Measurements from ENCODE around the gene KIF14.
"Not testable (repeated sequence)": the region's sequence is repeated elsewhere in the genome, so short reads cannot be mapped to it uniquely, and the experiment has no call there.

KIF14 gene

DNA sequence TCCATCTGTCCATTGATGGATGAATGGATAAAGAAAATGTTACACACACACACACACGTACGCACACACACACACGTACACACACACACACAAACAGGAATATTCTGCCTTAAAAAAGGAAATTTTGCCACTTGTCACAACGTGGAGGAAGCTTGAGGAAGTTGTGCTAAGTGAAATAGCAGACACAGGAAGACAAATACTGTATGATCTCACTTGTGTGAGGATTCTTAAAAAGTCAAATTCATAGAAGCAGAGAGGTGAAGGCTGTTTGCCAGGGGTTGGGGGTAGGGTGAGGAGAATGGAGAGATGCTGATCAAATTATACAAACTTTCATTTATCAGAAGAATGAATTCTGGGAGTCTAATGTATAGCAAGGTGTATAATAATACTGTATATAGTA, 73.2 kb downstream of the KIF14 start:
- no peak overlapping the region for H3K4me3 ChIP-seq (ENCODE audit: low read depth, low read length)

DNA sequence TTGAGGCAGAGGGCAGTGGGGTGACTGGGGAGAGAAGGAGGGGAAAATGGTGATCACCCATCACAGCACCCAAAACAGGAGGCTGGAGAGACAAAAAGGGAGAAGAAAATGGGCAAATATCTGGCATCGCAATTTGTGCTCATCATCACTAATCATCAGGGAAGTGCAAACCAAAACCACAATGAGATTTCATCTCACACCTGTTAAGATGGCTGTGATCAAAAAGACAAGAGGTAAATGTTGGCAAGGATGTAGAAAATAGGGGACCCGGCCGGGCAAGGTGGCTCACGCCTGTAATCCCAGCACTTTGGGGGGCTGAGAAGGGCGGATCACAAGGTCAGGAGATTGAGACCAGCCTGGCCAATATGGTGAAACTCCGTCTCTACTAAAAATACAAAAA, 74.0 kb downstream of the KIF14 start:
- H3K4me3 ChIP-seq (ENCODE audit: low read depth, low read length): no peak overlapping the region

DNA sequence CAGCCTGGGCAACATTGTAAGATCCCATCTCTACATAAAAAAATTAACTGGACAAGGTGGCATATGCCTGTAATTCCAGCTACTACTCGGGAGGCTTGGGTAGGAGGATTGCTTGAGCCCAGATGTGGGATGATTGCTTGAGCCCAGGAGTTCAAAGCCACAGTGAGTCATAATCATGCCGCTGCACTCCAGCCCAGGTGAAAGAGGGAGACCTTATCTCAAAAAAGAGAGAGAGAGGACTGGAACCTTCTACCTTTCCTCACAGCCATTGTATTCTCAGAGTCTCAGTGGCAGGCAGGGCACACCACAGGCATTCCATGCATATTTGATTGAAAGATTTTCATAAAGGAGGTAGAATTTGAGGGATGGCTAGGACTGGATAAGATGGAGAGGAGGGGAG, 78.4 kb downstream of the KIF14 start:
- H3K4me3 ChIP-seq (ENCODE audit: low read depth, low read length): no peak overlapping the region

DNA sequence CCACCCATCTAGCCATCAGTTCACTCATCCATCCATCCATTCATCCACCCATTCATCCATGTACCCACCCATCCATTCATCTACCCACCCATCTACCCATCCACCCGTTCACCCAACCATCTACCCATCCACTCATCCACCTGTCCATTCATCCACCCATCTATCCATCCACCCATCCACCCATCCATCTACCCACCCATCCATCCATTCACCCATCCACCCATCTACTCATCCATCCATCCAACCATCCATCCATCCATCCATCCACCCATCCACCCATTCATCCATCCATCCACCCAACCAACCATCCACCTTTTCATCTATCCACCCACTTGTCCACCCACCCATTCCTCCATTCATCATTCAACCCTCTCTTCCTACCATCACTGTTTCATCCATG, 80.3 kb downstream of the KIF14 start:
- H3K4me3 ChIP-seq (ENCODE audit: low read depth, low read length): no peak overlapping the region

DNA sequence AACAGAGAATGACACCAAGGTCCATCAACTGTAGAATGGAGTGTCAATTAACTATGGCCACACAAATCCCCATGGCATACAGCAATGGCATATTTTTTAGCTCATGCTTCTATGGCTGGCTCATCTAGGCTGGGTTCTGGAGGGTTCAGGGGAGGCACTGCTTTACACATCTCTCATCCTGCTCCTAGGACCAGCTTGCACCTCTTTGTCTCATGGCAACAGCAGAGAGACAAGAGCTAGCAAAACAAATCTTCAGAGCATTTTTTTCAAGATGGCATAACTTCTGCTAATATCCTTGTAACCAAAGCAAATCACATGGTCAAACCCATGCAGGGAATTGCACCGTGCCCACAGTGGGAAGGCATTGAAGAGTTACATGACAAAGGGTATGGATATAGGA, 82.4 kb downstream of the KIF14 start:
- H3K4me3 ChIP-seq (ENCODE audit: low read depth, low read length): no peak overlapping the region

- no peak overlapping the region for H3K4me3 ChIP-seq (ENCODE audit: low read depth, low read length)
These were observed 84.9 kb downstream of the KIF14 start for GRCh38 chr1:200535605-200536004.

GRCh38 chr1:200530623-200531261, 89.8 kb downstream of the KIF14 start:
- no peak overlapping the region for H3K4me3 ChIP-seq (ENCODE audit: low read depth, low read length)

DNA sequence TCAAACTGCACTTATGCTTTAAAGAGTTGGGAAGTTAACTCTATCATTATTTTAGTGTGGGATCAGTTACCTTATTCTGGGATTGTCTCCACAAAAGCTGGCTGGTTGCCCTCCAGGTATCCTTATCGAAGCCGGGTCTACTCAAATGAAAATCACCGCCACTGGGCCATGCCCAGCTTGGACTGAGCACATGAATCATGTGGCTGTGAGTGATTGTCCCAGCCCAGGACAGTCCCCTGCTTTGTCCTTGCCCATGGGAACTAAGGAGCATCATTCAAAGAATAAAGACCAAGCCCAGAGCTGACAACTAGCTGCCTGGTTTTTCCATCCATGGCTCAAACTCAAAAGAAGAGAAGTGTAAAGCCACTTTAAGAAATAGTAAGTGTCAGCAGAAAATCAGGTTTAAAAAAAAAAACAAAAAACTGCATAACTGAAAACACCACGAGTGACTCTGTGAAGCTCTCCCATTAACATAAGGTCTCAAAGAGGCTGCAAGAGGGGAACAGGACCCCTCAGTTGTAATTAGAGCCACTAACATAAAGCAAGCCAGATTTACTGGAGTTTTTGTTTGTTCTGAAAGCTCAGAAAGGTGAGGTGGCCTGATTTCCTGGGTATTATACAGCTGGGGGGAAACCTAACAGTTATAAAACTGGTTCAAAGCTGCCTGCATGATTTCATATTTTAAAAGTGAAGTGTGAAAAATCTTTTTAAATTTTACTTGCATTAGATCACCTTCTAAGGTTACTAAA, 91.5 kb downstream of the KIF14 start:
- H3K4me3 ChIP-seq (ENCODE audit: low read depth, low read length): no peak overlapping the region

DNA sequence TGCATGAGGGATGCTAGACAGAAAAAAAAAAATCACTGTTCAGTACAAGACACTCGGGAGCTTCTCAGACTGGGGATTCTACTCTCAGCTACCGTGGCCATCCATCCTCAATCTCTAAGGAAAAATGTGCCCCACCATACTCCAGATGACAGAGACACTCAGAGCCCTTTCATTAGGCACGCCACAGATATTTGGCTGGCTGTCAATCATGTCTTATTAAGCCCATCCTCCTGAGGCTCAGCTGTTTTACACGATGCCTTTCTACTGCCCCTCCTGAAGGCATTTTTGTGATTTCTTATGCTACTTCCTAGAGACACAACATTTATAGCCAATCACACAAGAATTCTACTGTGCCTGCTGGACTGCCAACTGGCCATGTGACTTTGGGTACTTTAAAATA, 92.9 kb downstream of the KIF14 start:
- H3K4me3 ChIP-seq (ENCODE audit: low read depth, low read length): no peak overlapping the region

DNA sequence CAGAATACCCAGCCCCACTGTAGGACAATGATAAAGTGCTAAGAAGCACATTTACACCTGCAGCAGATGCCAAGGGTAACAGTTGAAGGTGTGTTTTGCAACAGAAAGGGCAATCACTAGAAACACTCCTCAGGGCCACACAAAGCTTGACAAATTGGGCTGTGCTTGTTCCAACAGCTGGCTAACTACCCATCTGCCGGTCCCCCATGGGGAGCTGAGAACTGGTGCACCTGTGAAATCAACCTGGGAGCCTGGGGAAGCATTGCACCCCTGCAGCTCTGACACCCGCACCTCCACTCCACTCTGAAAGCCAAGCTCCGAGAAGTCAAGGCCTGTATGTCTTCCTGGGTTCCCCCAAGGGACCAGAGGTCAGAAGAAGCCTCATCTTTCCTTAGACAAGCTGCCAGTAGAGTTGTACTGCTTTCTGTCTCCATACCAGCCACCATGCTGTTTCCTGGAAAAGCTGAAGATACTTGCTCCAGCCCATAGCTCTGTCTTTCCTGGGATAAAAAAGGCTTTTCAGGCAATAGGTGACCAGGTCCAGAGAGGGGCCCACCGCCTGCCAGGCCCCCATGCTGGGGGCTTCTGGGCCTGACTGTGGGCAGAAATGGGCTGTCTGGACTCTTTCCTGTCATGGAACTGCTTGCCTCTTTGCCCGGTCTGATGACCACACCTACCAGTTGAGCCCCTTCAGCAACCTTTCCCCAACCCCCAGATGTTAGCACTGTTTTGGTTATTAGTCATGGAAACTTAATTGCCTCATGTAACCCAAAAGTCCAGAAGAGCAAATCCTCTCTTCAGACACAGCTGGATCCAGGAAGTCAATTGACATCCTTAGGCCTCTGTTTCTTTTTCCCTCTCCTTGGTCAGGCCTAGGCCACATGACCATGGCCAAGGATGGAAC, 93.6 kb downstream of the KIF14 start:
- no peak overlapping the region for H3K4me3 ChIP-seq (ENCODE audit: low read depth, low read length)

DNA sequence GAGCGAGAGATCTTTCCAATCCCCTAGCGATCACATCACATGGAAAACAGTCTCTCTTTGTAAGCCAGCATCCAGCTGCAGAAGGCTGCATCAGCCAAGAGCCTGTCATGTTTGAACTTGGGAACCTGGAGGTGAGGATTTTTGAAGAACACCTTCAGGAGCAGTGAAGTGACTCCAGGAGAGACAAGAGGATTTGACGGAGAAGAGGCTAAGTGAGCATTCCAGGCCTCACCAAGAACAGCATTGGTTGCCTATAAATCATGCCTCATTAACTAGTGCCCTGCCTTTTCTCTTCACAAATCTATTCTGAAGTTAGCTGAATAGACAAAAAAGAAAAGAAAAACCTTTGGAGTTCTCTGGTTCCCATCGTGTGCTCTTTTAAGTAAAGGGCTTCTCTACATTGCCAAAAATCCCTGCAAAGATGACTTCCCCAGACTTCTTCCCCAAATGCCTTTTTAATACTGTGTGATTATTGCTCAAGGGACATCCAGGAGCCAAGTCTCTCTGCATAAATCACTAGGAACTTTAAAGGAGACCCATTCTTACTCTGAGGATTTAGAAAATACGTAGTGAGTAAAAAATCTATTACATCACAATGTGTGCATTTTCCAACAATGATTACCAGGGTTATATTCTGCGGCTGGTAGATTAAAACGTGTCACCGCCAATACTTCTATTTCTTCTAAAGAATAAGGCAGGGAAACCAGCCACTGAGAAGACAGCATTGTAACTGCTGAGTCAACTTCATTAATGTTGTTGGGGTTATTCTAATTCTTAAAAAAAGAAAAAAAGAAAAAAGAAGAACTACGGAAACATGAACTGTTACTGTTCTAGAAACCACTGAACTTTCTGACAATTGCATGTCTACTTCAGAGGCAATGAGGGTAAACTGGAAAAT, 95.2 kb downstream of the KIF14 start:
- no peak overlapping the region for H3K4me3 ChIP-seq (ENCODE audit: low read depth, low read length)

DNA sequence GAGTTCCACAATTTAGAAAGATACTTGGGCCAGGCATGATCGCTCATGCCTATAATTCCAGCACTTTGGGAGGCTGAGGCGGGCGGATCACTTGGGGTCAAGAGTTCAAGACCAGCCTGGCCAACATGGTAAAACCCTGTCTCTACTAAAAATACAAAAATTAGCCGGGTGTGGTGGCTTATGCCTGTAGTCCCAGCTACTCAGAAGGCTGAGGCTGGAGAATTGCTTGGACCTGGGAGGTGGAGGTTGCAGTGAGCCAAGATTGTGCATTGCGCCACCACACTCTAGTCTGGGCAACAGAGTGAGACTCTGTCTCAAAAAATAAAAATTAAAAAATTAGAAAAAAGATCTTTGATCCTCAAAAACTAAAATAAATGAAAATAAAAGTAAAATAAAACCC, 96.0 kb downstream of the KIF14 start:
- not testable (repeated sequence) for H3K4me3 ChIP-seq (ENCODE audit: low read depth, low read length)

DNA sequence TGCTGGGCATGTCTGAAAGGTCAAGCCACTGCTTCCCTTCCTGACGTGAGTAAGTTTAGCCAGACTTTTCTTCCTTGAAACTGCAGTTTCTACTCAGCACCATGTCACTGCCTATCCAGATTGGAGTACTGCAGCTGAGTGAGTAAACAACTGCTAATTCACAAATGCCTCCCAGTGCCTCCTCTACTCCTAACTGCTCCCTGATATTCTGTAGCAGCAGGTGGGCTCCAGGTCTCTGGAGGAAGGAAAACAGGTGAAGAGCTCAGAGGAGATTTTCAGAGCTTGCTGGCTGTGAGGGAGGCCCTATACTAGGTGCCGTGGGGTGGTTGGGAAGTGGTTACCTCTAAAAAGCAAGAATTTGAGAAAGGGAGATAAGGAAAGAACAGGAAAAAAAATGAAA, 96.5 kb downstream of the KIF14 start:
- H3K4me3 ChIP-seq (ENCODE audit: low read depth, low read length): no peak overlapping the region

DNA sequence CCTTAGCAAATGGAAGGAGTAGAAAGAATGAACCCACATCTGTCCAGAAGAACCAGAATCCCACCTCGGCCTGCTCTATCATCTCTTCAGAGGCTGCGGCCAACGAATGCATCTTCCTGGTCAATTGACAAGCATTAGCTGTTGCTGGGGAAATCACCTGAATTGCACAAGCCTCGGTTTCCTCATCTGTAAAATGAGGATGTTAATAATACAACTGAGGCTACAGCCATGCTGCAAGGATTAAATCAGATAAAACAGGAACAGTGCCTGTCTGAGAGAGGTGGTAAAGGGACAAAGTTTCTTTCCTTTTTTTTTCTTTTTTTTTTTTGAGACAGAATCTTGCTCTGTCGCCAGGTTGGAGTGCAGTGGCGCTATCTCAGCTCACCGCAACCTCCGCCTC, 99.8 kb downstream of the KIF14 start:
- H3K4me3 ChIP-seq (ENCODE audit: low read depth, low read length): no peak overlapping the region

DNA sequence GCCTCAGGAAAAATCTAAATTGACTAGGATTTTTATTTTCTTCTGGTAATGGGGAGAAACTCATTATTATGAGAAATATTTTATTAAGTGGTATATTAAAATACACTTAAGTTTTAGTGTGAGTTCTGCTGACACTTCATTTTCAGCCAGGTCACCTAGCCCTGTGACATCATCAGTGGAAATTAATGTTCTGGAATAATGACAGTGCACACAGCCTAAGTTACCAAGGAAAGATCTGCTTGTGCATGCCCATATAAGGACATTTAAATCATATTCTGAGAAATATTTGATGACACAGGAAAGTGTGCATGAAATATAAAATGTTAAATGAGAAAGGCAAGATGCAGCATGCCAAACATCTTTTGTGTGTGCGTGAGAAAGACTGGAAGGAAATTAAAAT, 102.0 kb downstream of the KIF14 start:
- H3K4me3 ChIP-seq (ENCODE audit: low read depth, low read length): no peak overlapping the region

GRCh38 chr1:200512191-200512590, 108.4 kb downstream of the KIF14 start:
- no peak overlapping the region for H3K4me3 ChIP-seq (ENCODE audit: low read depth, low read length)

DNA sequence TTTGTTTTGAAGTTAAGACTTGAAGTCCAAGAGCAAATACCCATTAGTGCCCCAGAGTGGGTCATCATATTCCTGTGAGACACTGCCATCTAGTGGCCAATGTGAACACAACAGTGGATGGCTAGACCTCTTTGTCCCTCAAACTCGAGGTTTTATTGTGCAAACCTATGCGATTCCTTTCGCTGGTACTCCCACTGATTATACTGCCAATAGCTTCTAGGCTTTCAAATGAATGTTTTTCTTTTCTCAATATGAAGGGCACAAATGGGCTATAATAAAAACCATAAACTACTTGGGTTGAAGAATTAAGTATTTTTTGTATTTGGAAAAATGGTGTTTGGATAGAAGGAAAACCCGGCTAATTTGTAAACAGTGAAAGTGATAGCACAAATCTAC, 110.3 kb downstream of the KIF14 start:
- no peak overlapping the region for H3K4me3 ChIP-seq (ENCODE audit: low read depth, low read length)

GRCh38 chr1:200506471-200506870, 114.1 kb downstream of the KIF14 start:
- no peak overlapping the region for H3K4me3 ChIP-seq (ENCODE audit: low read depth, low read length)

GRCh38 chr1:200505257-200505656, 115.3 kb downstream of the KIF14 start:
- H3K4me3 ChIP-seq (ENCODE audit: low read depth, low read length): no peak overlapping the region

All from iPS-11a (cell line).